Epithelial cell of proximal tubule (primary cell): ENCODE data around the gene FREM2. TPM values are rescaled to one million over a fixed set of nuclear protein-coding genes. Genes with fewer than 3 reads are reported as not detected.

Experiments used
- DNase-seq: peaks from one replicate; pipeline ENCODE4 v3.0.0-alpha.2; 2011; ENCODE audit warnings: low read depth
- H3K4me3 ChIP-seq: 2 replicates; pipeline ENCODE4 v1.5.1; 2011; ENCODE audit warnings: low read depth, mild to moderate bottlenecking, low read length
- CTCF ChIP-seq: conservative IDR thresholded peaks from 2 replicates; pipeline ENCODE4 v1.5.1; 2012; ENCODE audit warnings: low read depth, mild to moderate bottlenecking, low read length
- total RNA-seq: library from RNA; depleted of rRNA; stranded (reverse); fragments of >200 nt; gene quantifications from 2 replicates; pipeline ENCODE4 v1.2.3, GENCODE V29; 2015

FREM2 gene
- total RNA-seq, 1 donor from 2014 or later = 3.7 TPM

GRCh38 chr13:38657191-38657590, 29.7 kb upstream of the FREM2 start:
- no peak overlapping the region for H3K4me3 ChIP-seq
- no peak for TF ChIP-seq CTCF
- DNase-seq = no peak

GRCh38 chr13:38658906-38659305, 28.0 kb upstream of the FREM2 start:
- H3K4me3 ChIP-seq = no peak overlapping the region
- no peak for TF ChIP-seq CTCF

GRCh38 chr13:38661010-38661675, 25.7 kb upstream of the FREM2 start:
- DNase-seq = no peak
- H3K4me3 ChIP-seq = no peak overlapping the region
- TF ChIP-seq CTCF = no peak

More at GRCh38 chr13:38658906-38659305, 28.0 kb upstream of the FREM2 start:
- no peak for DNase-seq

GRCh38 chr13:38662362-38662761, 24.5 kb upstream of the FREM2 start:
- DNase-seq = no peak
- no peak for TF ChIP-seq CTCF
- no peak overlapping the region for H3K4me3 ChIP-seq

- DNase-seq = no peak
- no peak overlapping the region for H3K4me3 ChIP-seq
- TF ChIP-seq CTCF = no peak
Observed at GRCh38 chr13:38664906-38665305, 22.0 kb upstream of the FREM2 start.

GRCh38 chr13:38667526-38668109, 19.3 kb upstream of the FREM2 start:
- no peak overlapping the region for H3K4me3 ChIP-seq
- no peak for TF ChIP-seq CTCF
- DNase-seq = no peak
